Transverse colon (tissue), 4 donors: ENCODE results near the gene CNTN5.

Source experiments
- CTCF ChIP-seq, 5 experiments: fragments of 200-600 bp in 3 of 5; fragments of 450-650 bp in 2 of 5; sonication (generic) in 3 of 5; IDR thresholded peaks; 1 replicate in 2 of 5; 2 replicates in 3 of 5; pipeline ENCODE4 v1.5.1; 2016 to 2017; ENCODE audit warnings: antibody characterized with exemption in 5 of 5, inconsistent platforms in 3 of 5, mild to moderate bottlenecking in 2 of 5, moderate library complexity in 1 of 5
- POLR2AphosphoS5 ChIP-seq, 3 donors: sonication (generic); formaldehyde crosslinking; IDR thresholded peaks; one replicate each; pipeline ENCODE4 v1.6.1; 2016; ENCODE audit warnings: antibody characterized with exemption in 3 of 3

GRCh38 chr11:99452075-99452474, 431.3 kb downstream of the CNTN5 start:
- TF ChIP-seq CTCF (IDR thresholded peaks at IDR 0.05) (no peak), POLR2AphosphoS5 (IDR thresholded peaks at IDR 0.05) (no peak)
